SK-N-SH treated with all-trans-retinoic acid at 6 μM for 48 hours (cell line): ENCODE results near the gene DCP2.

Source experiments
- BACH2 ChIP-seq: fragments of 250-450 bp; sonication (Bioruptor Pico); IDR thresholded peaks from 2 replicates; pipeline ENCODE4 v1.9.0; 2021; ENCODE audit warnings: mild to moderate bottlenecking, borderline replicate concordance
- ESRRG ChIP-seq: fragments of 250-450 bp; sonication (Bioruptor Pico); IDR thresholded peaks from 2 replicates; pipeline ENCODE4 v1.6.1; 2021; ENCODE audit warnings: mild to moderate bottlenecking
- PPARA ChIP-seq: fragments of 250-450 bp; sonication (Bioruptor Pico); IDR thresholded peaks from 2 replicates; pipeline ENCODE4 v1.5.0; 2020; ENCODE audit warnings: mild to moderate bottlenecking, borderline replicate concordance
- SNAI2 ChIP-seq: fragments of 250-450 bp; sonication (Bioruptor Pico); IDR thresholded peaks from 2 replicates; pipeline ENCODE4 v1.5.0; 2020; ENCODE audit warnings: mild to moderate bottlenecking, moderate library complexity
- TCF4 ChIP-seq: fragments of 250-450 bp; sonication (Bioruptor Pico); IDR thresholded peaks from 2 replicates; pipeline ENCODE4 v1.8.0; 2021; ENCODE audit warnings: mild to moderate bottlenecking, moderate library complexity, borderline replicate concordance
- ZFP3 ChIP-seq: fragments of 250-450 bp; sonication (Bioruptor Pico); IDR thresholded peaks from 2 replicates; pipeline ENCODE4 v1.5.0; 2020; ENCODE audit warnings: mild to moderate bottlenecking, moderate library complexity
- ZFP30 ChIP-seq: fragments of 450-650 bp; formaldehyde crosslinking; IDR thresholded peaks from 2 replicates; pipeline ENCODE4 v1.5.0; 2022; ENCODE audit warnings: mild to moderate bottlenecking, moderate library complexity
- ZNF565 ChIP-seq: fragments of 450-650 bp; formaldehyde crosslinking; conservative IDR thresholded peaks from 2 replicates; pipeline ENCODE4 v1.5.0; 2020; ENCODE audit warnings: low read depth, mild to moderate bottlenecking, moderate library complexity
- ZNF70 ChIP-seq: fragments of 450-650 bp; formaldehyde crosslinking; IDR thresholded peaks from 2 replicates; pipeline ENCODE4 v1.5.0; 2020; ENCODE audit warnings: mild to moderate bottlenecking, moderate library complexity
- ZNF8 ChIP-seq: fragments of 450-650 bp; formaldehyde crosslinking; IDR thresholded peaks from 2 replicates; pipeline ENCODE4 v1.5.0; 2020; ENCODE audit warnings: mild to moderate bottlenecking, moderate library complexity
- TF ChIP-seq, protein P1 (sequence below): fragments of 250-450 bp; sonication (Bioruptor Pico); IDR thresholded peaks from 2 replicates; pipeline ENCODE4 v1.5.1; 2020; ENCODE audit warnings: low read depth, mild to moderate bottlenecking, moderate library complexity

DNA sequence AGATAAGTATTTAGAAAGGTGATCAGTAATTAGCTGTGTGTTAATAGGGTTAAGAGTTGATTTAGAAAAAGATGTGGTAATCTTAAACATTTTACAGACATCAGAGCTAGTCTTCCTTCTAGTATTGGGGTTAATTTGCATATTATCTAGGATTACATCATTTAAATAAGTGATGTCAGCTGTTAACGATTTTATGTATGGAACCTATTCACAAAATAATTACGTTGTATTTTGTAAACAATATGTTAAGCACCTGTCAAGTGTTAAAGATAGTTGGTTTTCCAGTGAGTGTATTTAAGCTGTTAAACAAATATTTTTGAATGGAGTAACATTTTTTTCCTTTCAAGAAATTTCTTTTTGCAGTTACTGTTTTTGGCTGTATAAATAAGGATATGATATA is 2.2 kb downstream of the DCP2 start:
- TF ChIP-seq TCF4 (CRISPR knock-in tag) (no peak), ZNF565 (CRISPR knock-in tag) (no peak), ZFP3 (no peak), PPARA (CRISPR knock-in tag) (no peak), SNAI2 (CRISPR knock-in tag) (no peak), ZFP30 (no peak), ESRRG (CRISPR knock-in tag) (no peak), ZNF8 (CRISPR knock-in tag) (no peak), ZNF70 (CRISPR knock-in tag) (no peak), BACH2 (CRISPR knock-in tag) (no peak)
- TF ChIP-seq, protein P1, sequence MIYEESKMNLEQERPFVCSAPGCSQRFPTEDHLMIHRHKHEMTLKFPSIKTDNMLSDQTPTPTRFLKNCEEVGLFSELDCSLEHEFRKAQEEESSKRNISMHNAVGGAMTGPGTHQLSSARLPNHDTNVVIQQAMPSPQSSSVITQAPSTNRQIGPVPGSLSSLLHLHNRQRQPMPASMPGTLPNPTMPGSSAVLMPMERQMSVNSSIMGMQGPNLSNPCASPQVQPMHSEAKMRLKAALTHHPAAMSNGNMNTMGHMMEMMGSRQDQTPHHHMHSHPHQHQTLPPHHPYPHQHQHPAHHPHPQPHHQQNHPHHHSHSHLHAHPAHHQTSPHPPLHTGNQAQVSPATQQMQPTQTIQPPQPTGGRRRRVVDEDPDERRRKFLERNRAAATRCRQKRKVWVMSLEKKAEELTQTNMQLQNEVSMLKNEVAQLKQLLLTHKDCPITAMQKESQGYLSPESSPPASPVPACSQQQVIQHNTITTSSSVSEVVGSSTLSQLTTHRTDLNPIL (CRISPR knock-in tag) = no peak
